Chondrocyte (in vitro differentiated cells): Measurements from ENCODE around the gene PHF21B. TPM values are rescaled to one million over a fixed set of nuclear protein-coding genes. Genes with fewer than 3 reads are reported as not detected.

Source experiments
- DNase-seq: peaks from one replicate; pipeline ENCODE4 v3.0.0; 2021; ENCODE audit warnings: mixed read lengths, low spot score
- H3K27ac Mint-ChIP-seq: one replicate; pipeline ENCODE4 v1.8.0; 2021; ENCODE audit warnings: mild to moderate bottlenecking, moderate library complexity, mixed read lengths; ENCODE audit not compliant: unreplicated experiment
- H3K27me3 Mint-ChIP-seq: 2 replicates; pipeline ENCODE4 v1.8.0; 2021; ENCODE audit warnings: low read depth, mixed read lengths
- H3K36me3 Mint-ChIP-seq: 2 replicates; pipeline ENCODE4 v1.8.0; 2021; ENCODE audit warnings: low read depth, mixed read lengths
- H3K4me1 Mint-ChIP-seq: 2 replicates; pipeline ENCODE4 v1.8.0; 2021; ENCODE audit warnings: low read depth, mild to moderate bottlenecking, mixed read lengths
- H3K4me3 Mint-ChIP-seq: one replicate; pipeline ENCODE4 v1.8.0; 2021; ENCODE audit warnings: mild to moderate bottlenecking, moderate library complexity, mixed read lengths; ENCODE audit not compliant: unreplicated experiment
- H3K9me3 Mint-ChIP-seq: 2 replicates; pipeline ENCODE4 v1.8.0; 2021; ENCODE audit warnings: low read depth, mixed read lengths
- CTCF ChIP-seq: fragments of 200-600 bp; sonication (generic); IDR thresholded peaks from 2 replicates; pipeline ENCODE4 v1.5.0; 2021; ENCODE audit warnings: antibody characterized with exemption, mild to moderate bottlenecking, moderate library complexity
- total RNA-seq: library from RNA; stranded (reverse); gene quantifications from 3 replicates; pipeline ENCODE4 v1.2.1, GENCODE V29; 2021

The PHF21B gene
- total RNA-seq, 1 donor from 2014 or later: 0.82 TPM

DNA sequence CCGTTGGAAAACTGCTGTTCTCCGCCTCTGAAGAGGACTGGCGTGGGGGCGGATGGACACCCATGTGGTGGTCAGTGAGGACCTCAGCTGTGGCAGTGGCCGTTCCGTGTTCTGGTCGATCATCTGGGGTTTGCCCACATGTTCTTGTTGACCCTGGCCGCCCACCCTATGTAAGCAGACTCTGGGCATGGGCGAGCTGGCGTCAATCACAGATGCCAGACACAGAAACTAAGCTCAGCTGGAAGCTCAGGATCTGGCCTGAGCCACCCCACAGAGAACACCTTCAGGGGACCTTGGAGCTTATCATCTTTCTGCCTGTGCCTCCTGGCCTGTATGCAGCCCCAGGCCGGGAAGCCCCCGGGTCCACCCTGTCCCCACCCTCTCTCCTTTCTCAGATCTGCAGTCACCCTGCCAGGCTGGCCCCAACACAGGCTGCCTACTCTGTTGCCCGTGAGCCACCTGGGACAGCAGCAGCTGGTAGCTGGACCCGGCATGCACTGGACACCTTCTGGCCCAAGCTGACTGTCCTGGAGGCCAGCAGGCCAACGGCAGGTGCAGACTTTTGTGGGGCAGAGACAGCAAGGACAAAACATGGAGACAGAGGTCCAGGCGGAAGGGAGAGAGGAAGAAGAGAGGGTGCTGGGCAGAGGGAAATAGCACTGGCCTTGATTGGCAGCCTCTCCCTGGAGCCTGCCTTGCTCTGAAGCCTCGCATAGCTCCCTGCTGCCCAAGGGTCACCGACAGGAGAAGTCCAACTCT lies 91.5 kb downstream of the PHF21B start:
- Mint-ChIP-seq H3K27me3 (no peaks in the 10 kb centered on the region), H3K4me1 (no peaks in the 10 kb centered on the region), H3K27ac (no peak overlapping the region), H3K4me3 (no peak overlapping the region), H3K36me3 (no peaks in the 10 kb centered on the region), H3K9me3 (no peaks in the 10 kb centered on the region)
- no peak for TF ChIP-seq CTCF
- DNase-seq: peak; percentile 77

DNA sequence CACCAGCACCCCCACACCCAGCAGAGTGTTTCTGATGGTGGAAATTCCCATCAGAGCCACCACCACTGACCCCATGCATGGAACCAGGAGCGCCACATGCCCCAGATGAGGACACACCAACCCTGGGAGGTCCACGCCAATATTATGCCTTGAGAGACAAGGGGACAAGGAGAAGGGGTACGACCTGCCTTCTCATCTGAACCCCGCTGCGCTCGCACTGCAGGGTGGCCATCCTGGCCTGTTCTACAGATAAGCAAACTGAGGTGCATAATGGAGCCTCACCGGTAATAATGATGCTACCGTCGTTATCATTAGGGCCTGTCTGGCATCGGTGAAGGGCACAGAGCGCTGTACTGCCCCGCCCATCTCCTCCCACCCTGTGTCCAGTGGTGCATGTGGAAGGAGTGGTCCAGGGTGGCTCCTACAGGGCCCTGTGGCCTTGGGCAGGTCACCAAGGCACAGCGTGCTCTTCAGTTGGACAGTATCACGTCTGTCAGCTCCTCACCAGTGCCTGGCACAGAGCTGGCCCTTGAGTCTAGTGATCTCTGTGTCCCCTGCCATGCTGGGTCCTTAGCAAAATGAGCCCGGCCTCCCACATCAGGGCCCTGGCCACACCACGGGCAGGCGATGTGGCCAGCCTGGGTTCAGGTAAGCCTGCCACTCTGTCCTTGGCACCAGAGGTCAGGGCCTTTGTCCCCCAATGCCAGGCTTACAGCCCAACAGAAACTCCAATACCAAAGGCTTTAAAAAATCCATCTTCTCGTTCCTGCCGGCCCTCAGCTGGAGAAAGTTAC lies 92.2 kb downstream of the PHF21B start:
- no peak overlapping the region for H3K27ac Mint-ChIP-seq

GRCh38 chr22:44916281-44917231 lies 93.2 kb downstream of the PHF21B start:
- no peaks in the 10 kb centered on the region for H3K4me1 Mint-ChIP-seq
- H3K9me3 Mint-ChIP-seq: no peaks in the 10 kb centered on the region
- no peaks in the 10 kb centered on the region for H3K27me3 Mint-ChIP-seq
- no peak overlapping the region for H3K4me3 Mint-ChIP-seq
- peaks cover 2% of the 10 kb centered on the region for H3K36me3 Mint-ChIP-seq
- DNase-seq: peak; percentile 81
- H3K27ac Mint-ChIP-seq: no peak overlapping the region
- no peak for TF ChIP-seq CTCF

More for the DNA sequence above, 92.2 kb downstream of the PHF21B start:
- no peaks in the 10 kb centered on the region for H3K9me3 Mint-ChIP-seq
- no peak for TF ChIP-seq CTCF
- no peaks in the 10 kb centered on the region for H3K27me3 Mint-ChIP-seq
- H3K4me1 Mint-ChIP-seq: no peaks in the 10 kb centered on the region
- H3K4me3 Mint-ChIP-seq: no peak overlapping the region
- DNase-seq: peak; percentile 37
- H3K36me3 Mint-ChIP-seq: no peaks in the 10 kb centered on the region

GRCh38 chr22:44915441-44915840 lies 94.4 kb downstream of the PHF21B start:
- Mint-ChIP-seq H3K27ac (no peak overlapping the region), H3K27me3 (no peaks in the 10 kb centered on the region), H3K36me3 (peaks cover 7% of the 10 kb centered on the region), H3K4me3 (no peak overlapping the region), H3K4me1 (no peaks in the 10 kb centered on the region), H3K9me3 (peaks cover 7% of the 10 kb centered on the region)
- TF ChIP-seq CTCF: no peak
- peak; percentile 68 for DNase-seq
